IMR-90 (cell line): Measurements from ENCODE around the gene SSBP3. TPM values are rescaled to one million over a fixed set of nuclear protein-coding genes. Genes with fewer than 3 reads are reported as not detected.

Experiments used
- ATAC-seq: fragments of 200-7000 bp; cut with Tn5 transposase; 2 replicates; pipeline ENCODE4 v1.9.1; 2020; ENCODE audit warnings: low read depth, mild to moderate bottlenecking, moderate library complexity
- BruUV-seq: library from RNA; stranded (reverse); fragments of 400-500 nt; replicated peaks from 2 replicates; lab custom pipeline; 2021; lab: Mats Ljungman, UMichigan
- CTCF ChIA-PET: fragments of 300-600 bp; formaldehyde crosslinking; extraction: SDS; loops from one replicate; lab custom pipeline; 2021; ENCODE audit warnings: antibody characterized with exemption; lab: Yijun Ruan, JAX
- POLR2A ChIA-PET: fragments of 300-600 bp; sonication (Branson Sonifier 250); formaldehyde crosslinking; loops from one replicate; lab custom pipeline; 2022; ENCODE audit warnings: antibody characterized with exemption; ENCODE audit not compliant: unreplicated experiment; lab: Charles Lee
- DNase-seq: peaks from one replicate; pipeline ENCODE4 v3.0.0; 2013
- H2AFZ ChIP-seq: replicated peaks from 2 replicates; pipeline ENCODE3; 2013; ENCODE audit warnings: low read length, mild to moderate bottlenecking; ENCODE audit not compliant: poor library complexity
- H2AK5ac ChIP-seq: 2 replicates; pipeline ENCODE4 v1.6.1; 2013; ENCODE audit warnings: low read depth, low read length, inconsistent platforms
- H2AK9ac ChIP-seq: replicated peaks from 2 replicates; pipeline ENCODE3; 2013; ENCODE audit warnings: mild to moderate bottlenecking, low read depth, low read length, moderate library complexity; ENCODE audit not compliant: poor library complexity
- H2BK120ac ChIP-seq: 2 replicates; pipeline ENCODE4 v1.6.1; 2013; ENCODE audit warnings: low read depth, low read length, inconsistent platforms
- H2BK15ac ChIP-seq: 3 replicates; pipeline ENCODE4 v1.6.1; 2013; ENCODE audit warnings: low read depth, low read length, inconsistent platforms
- H2BK20ac ChIP-seq: 2 replicates; pipeline ENCODE4 v1.6.1; 2013; ENCODE audit warnings: low read depth, mild to moderate bottlenecking, inconsistent platforms, low read length, moderate library complexity
- H2BK5ac ChIP-seq: 2 replicates; pipeline ENCODE4 v1.6.1; 2013; ENCODE audit warnings: mild to moderate bottlenecking, low read depth, low read length, inconsistent platforms; ENCODE audit not compliant: poor library complexity, severe bottlenecking
- H3K14ac ChIP-seq: replicated peaks from 2 replicates; pipeline ENCODE4 v1.6.1; 2013; ENCODE audit warnings: low read depth, low read length, inconsistent platforms
- H3K18ac ChIP-seq: 2 replicates; pipeline ENCODE4 v1.6.1; 2013; ENCODE audit warnings: low read depth, low read length, control low read depth
- H3K23ac ChIP-seq: 2 replicates; pipeline ENCODE4 v1.6.1; 2013; ENCODE audit warnings: low read depth, low read length, inconsistent platforms
- H3K27ac ChIP-seq: 2 replicates; pipeline ENCODE4 v1.5.1; 2013; ENCODE audit warnings: mild to moderate bottlenecking, control low read depth, low read length; ENCODE audit not compliant: insufficient read depth
- H3K27me3 ChIP-seq: 2 replicates; pipeline ENCODE4 v1.6.1; 2013; ENCODE audit warnings: low read length; ENCODE audit not compliant: control insufficient read depth, insufficient read depth
- H3K36me3 ChIP-seq: 2 replicates; pipeline ENCODE4 v1.6.1; 2013; ENCODE audit warnings: low read length, mixed read lengths; ENCODE audit not compliant: control insufficient read depth, insufficient read depth
- H3K4ac ChIP-seq: 2 replicates; pipeline ENCODE4 v1.6.1; 2013; ENCODE audit warnings: low read depth, low read length, inconsistent platforms
- H3K4me1 ChIP-seq: 2 replicates; pipeline ENCODE4 v1.6.1; 2013; ENCODE audit warnings: low read length, mixed read lengths; ENCODE audit not compliant: control insufficient read depth, insufficient read depth
- H3K4me2 ChIP-seq: 2 replicates; pipeline ENCODE4 v1.6.1; 2013; ENCODE audit warnings: low read depth, mild to moderate bottlenecking, control low read depth, low read length, moderate library complexity
- H3K4me3 ChIP-seq: 2 replicates; pipeline ENCODE4 v1.5.1; 2013; ENCODE audit warnings: low read depth, mild to moderate bottlenecking, control low read depth, low read length, moderate library complexity; ENCODE audit not compliant: insufficient read depth
- H3K56ac ChIP-seq: 2 replicates; pipeline ENCODE4 v1.6.1; 2013; ENCODE audit warnings: low read length, inconsistent platforms; ENCODE audit not compliant: insufficient read depth; ENCODE audit errors: extremely low read depth
- H3K79me1 ChIP-seq, 2 experiments: 2 replicates each; pipeline ENCODE4 v1.6.1; 2013; ENCODE audit warnings: low read length in 2 of 2, inconsistent platforms in 1 of 2, low read depth in 1 of 2
- H3K9ac ChIP-seq: 2 replicates; pipeline ENCODE4 v1.6.1; 2013; ENCODE audit warnings: low read depth, low read length, control low read depth
- H3K9me1 ChIP-seq: 2 replicates; pipeline ENCODE4 v1.6.1; 2013; ENCODE audit warnings: low read length, inconsistent platforms; ENCODE audit not compliant: insufficient read depth
- H3K9me3 ChIP-seq: 2 replicates; pipeline ENCODE4 v1.6.1; 2013; ENCODE audit warnings: low read length; ENCODE audit not compliant: control insufficient read depth, insufficient read depth
- H4K20me1 ChIP-seq: 2 replicates; pipeline ENCODE4 v1.6.1; 2013; ENCODE audit warnings: low read length, inconsistent platforms; ENCODE audit not compliant: insufficient read depth
- H4K5ac ChIP-seq: 2 replicates; pipeline ENCODE4 v1.6.1; 2013; ENCODE audit warnings: mild to moderate bottlenecking, low read depth, low read length, control low read depth
- H4K8ac ChIP-seq, 2 experiments: 2 replicates each; pipeline ENCODE4 v1.6.1; 2013; ENCODE audit warnings: low read depth in 2 of 2, low read length in 2 of 2, control low read depth in 1 of 2, inconsistent platforms in 1 of 2
- H4K91ac ChIP-seq: 2 replicates; pipeline ENCODE4 v1.6.1; 2013; ENCODE audit warnings: low read depth, low read length, inconsistent platforms; ENCODE audit not compliant: insufficient read depth
- BHLHE40 ChIP-seq: fragments of 150-350 bp; IDR thresholded peaks from 2 replicates; pipeline ENCODE4 v1.6.1; 2016; ENCODE audit warnings: mild to moderate bottlenecking, low read depth, low read length
- CEBPB ChIP-seq: IDR thresholded peaks from 2 replicates; pipeline ENCODE4 v1.6.1; 2012; ENCODE audit warnings: low read depth, low read length, improper control_type of control experiment
- CHD1 ChIP-seq: IDR thresholded peaks from 2 replicates; pipeline ENCODE4 v1.6.1; 2012; ENCODE audit warnings: low read depth, low read length, improper control_type of control experiment
- CTCF ChIP-seq: conservative IDR thresholded peaks from 2 replicates; pipeline ENCODE4 v1.5.1; 2012; ENCODE audit warnings: mild to moderate bottlenecking, low read depth, low read length, improper control_type of control experiment
- MAZ ChIP-seq: IDR thresholded peaks from 2 replicates; pipeline ENCODE4 v1.6.1; 2012; ENCODE audit warnings: low read depth, mild to moderate bottlenecking, low read length, improper control_type of control experiment, moderate library complexity, borderline replicate concordance
- MXI1 ChIP-seq: IDR thresholded peaks from 2 replicates; pipeline ENCODE4 v1.6.1; 2012; ENCODE audit warnings: low read depth, mild to moderate bottlenecking, low read length, moderate library complexity, borderline replicate concordance
- NFE2L2 ChIP-seq: fragments of 150-350 bp; IDR thresholded peaks from 2 replicates; pipeline ENCODE4 v1.6.1; 2016; ENCODE audit warnings: low read depth, mild to moderate bottlenecking, low read length
- POLR2A ChIP-seq: IDR thresholded peaks from 2 replicates; pipeline ENCODE4 v1.6.1; 2012; ENCODE audit warnings: mild to moderate bottlenecking, low read depth, low read length
- RAD21 ChIP-seq: IDR thresholded peaks from 2 replicates; pipeline ENCODE4 v1.6.1; 2012; ENCODE audit warnings: low read length, improper control_type of control experiment
- RCOR1 ChIP-seq: IDR thresholded peaks from 2 replicates; pipeline ENCODE4 v1.6.1; 2012; ENCODE audit warnings: mild to moderate bottlenecking, low read length, improper control_type of control experiment; ENCODE audit not compliant: insufficient replicate concordance
- RFX5 ChIP-seq: IDR thresholded peaks from 2 replicates; pipeline ENCODE4 v1.8.0; 2012; ENCODE audit warnings: low read depth, mild to moderate bottlenecking, low read length, moderate library complexity
- SMC3 ChIP-seq: fragments of 150-350 bp; IDR thresholded peaks from 2 replicates; pipeline ENCODE4 v1.6.1; 2016; ENCODE audit warnings: low read depth, mild to moderate bottlenecking, antibody characterized with exemption, low read length, moderate library complexity
- USF2 ChIP-seq: fragments of 150-350 bp; IDR thresholded peaks from 2 replicates; pipeline ENCODE4 v1.6.1; 2017; ENCODE audit warnings: mild to moderate bottlenecking, antibody characterized with exemption, low read length, low read depth
- WGBS, 2 experiments: methylation state at CpG; one replicate each; pipeline versions ENCODE4 v1.1.5 to v1.1.7; 2013; ENCODE audit warnings: missing lambda C conversion rate in 2 of 2; ENCODE audit not compliant: insufficient read length in 1 of 2; ENCODE audit errors: extremely low coverage in 2 of 2; 5-methylcytosine and 5-hydroxymethylcytosine counted together
- dilution Hi-C: fragments of 300-500 bp; cut with HindIII; formaldehyde crosslinking; loops from one replicate; pipeline ENCODE4 v1.14.3; 2018; ENCODE audit warnings: low sequenced_read_pairs; ENCODE audit not compliant: unreplicated experiment
- in situ Hi-C: fragments of 300-500 bp; cut with MboI; formaldehyde crosslinking; loops from 3 replicates; pipeline ENCODE4 v1.14.3; 2019; ENCODE audit warnings: low sequenced_read_pairs, inconsistent platforms, mixed read lengths
- intact Hi-C: fragments of 100-400 bp; cut with micrococcal nuclease; formaldehyde crosslinking; loops from 2 replicates; pipeline ENCODE4 v1.10.0; 2022
- polyA plus RNA-seq, 3 experiments: library from polyadenylated mRNA; depleted of rRNA; stranded (reverse); fragments of >200 nt; gene quantifications; 2 replicates each; pipeline ENCODE4 v1.2.3, GENCODE V29; 2012; ENCODE audit warnings: low replicate concordance in 1 of 3
- total RNA-seq: library from RNA; depleted of rRNA; stranded (reverse); fragments of >200 nt; gene quantifications from 2 replicates; pipeline ENCODE4 v1.2.3, GENCODE V29; 2012
- TF ChIP-seq, protein P1 (sequence below): fragments of 150-350 bp; IDR thresholded peaks from 2 replicates; pipeline ENCODE4 v1.6.1; 2016; ENCODE audit warnings: low read depth, mild to moderate bottlenecking, low read length, moderate library complexity, borderline replicate concordance

Gene SSBP3
- total and polyA plus RNA-seq, 2 of the 4 experiments (the other 2 are of a cell fraction), result 10.9 to 39.6 TPM

DNA sequence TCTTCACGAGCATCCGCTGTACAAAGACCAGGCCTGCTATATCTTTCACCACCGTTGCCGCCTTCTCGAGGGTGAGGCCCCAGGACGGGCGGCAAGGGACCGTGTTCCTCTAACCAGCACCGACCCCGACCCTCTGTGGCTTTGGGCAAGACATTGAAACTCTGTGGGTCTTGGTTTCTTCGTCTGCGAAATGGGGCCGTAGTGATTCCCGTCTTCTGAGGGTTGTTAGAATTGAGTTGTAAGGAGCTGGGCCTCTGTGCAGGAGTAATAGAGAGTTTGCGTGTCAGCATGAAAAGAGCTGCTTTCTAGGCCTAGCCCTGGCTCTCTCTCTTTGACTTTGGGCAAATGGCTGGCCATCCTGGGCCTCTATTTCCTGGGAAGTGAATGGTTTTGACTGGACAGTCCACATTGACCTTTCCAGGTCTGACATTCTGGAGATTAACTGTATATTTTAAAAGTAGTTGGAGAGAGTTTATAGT, 205.6 kb downstream of the SSBP3 start:
- POLR2A ChIA-PET, result interaction anchor here (0.6 kb wide), 1 partner anchor 688 kb away, joined by 3 read pairs; no protein-coding TSS in a partner anchor
- intact Hi-C loops, result loop anchor here (1.0 to 2.0 kb wide), 3 partner anchors 79 to 288 kb away; no protein-coding TSS in a partner anchor
- no CpG with 5 or more reads among the region's 15 CpGs for WGBS, 2 experiments
- Histone ChIP-seq H3K9me1 (peaks cover 6% of the 10 kb centered on the region; the same call in 1 of the 2 replicates), H3K18ac (no peak overlapping the region), H4K20me1 (peaks cover 1% of the 10 kb centered on the region; the same call in 1 of the 2 replicates), H2BK120ac (no peak overlapping the region), H3K4me2 (peak overlapping the region; percentile 94), H4K8ac (peak overlapping the region; percentile 81 to 83), H2AK9ac (peak overlapping the region; percentile 76), H2AFZ (peak overlapping the region; percentile 90), H3K27ac (peak overlapping the region; percentile 41), H3K14ac (peak overlapping the region; percentile 47), H3K36me3 (peaks cover 11% of the 10 kb centered on the region), H3K9ac (peak overlapping the region; percentile 66), H2BK15ac (no peak overlapping the region), H3K56ac (0 out of 2 replicates have a peak overlapping the region, but pooled peaks have one; percentile 8), H3K27me3 (no peaks in the 10 kb centered on the region), H3K9me3 (no peaks in the 10 kb centered on the region), H3K4ac (peak overlapping the region; percentile 54), H2AK5ac (peak overlapping the region; percentile 61), H3K23ac (peak overlapping the region; percentile 7), H3K4me3 (peak overlapping the region; percentile 73), H2BK20ac (no peak overlapping the region), H3K79me1 (peaks cover 43 to 53% of the 10 kb centered on the region in 2 experiments), H4K91ac (peak overlapping the region; percentile 53; the same call in 1 of the 2 replicates), H2BK5ac (no peak overlapping the region), H3K4me1 (peaks cover 4% of the 10 kb centered on the region), H4K5ac (peak overlapping the region; percentile 46)
- ATAC-seq (peak; percentile 45), DNase-seq (peak; percentile 6)
- CTCF ChIA-PET, result interaction anchor here (0.6 kb wide), 1 partner anchor 129 kb away, joined by 3 read pairs; no protein-coding TSS in a partner anchor
- TF ChIP-seq SMC3 (no peak), RCOR1 (no peak), RFX5 (no peak), RAD21 (no peak), MXI1 (no peak), POLR2A (no peak), MAZ (no peak), CHD1 (no peak), USF2 (no peak), CEBPB (no peak), CTCF (no peak), NFE2L2 (no peak), BHLHE40 (no peak)
- TF ChIP-seq, protein P1, sequence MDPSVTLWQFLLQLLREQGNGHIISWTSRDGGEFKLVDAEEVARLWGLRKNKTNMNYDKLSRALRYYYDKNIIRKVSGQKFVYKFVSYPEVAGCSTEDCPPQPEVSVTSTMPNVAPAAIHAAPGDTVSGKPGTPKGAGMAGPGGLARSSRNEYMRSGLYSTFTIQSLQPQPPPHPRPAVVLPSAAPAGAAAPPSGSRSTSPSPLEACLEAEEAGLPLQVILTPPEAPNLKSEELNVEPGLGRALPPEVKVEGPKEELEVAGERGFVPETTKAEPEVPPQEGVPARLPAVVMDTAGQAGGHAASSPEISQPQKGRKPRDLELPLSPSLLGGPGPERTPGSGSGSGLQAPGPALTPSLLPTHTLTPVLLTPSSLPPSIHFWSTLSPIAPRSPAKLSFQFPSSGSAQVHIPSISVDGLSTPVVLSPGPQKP, result no peak
- in situ Hi-C loops, result loop anchor here (25.0 kb wide), 1 partner anchor 338 kb away; no protein-coding TSS in a partner anchor
- dilution Hi-C loops, result no loop called here
- BruUV-seq, result no TSS peak
